A549 (cell line): ENCODE results near the gene HAUS1. TPM values are rescaled to one million over a fixed set of nuclear protein-coding genes. Genes with fewer than 3 reads are reported as not detected.
A peak's percentile ranks its signal among the peaks of the same experiment; 100 is the strongest.
"Not testable (repeated sequence)": the region's sequence is repeated elsewhere in the genome, so short reads cannot be mapped to it uniquely, and the experiment has no call there.

Source experiments
- ATAC-seq, 2 experiments: fragments of 200-7000 bp in 1 of 2; fragments of >200 bp in 1 of 2; cut with Nextera tagmentation in 1 of 2; cut with Tn5 transposase in 1 of 2; 3 replicates each; pipeline versions ENCODE4 v1.8.0 to v1.9.1; 2018 to 2020; ENCODE audit warnings: mild to moderate bottlenecking in 1 of 2, moderate library complexity in 1 of 2
- CTCF ChIA-PET: fragments of 300-600 bp; sonication (Branson Sonifier 250); formaldehyde crosslinking; extraction: SDS; loops from one replicate; lab custom pipeline; 2021; ENCODE audit warnings: antibody characterized with exemption, inconsistent platforms; lab: Yijun Ruan, JAX
- POLR2A ChIA-PET: fragments of 350-600 bp; formaldehyde crosslinking; extraction: SDS; loops from one replicate; lab custom pipeline; 2021; ENCODE audit warnings: antibody characterized with exemption, inconsistent platforms; lab: Yijun Ruan, JAX
- DNase-seq, 2 experiments: peaks; one replicate each; pipeline versions ENCODE4 v3.0.0 to v3.0.0-alpha.2; 2011 to 2016; ENCODE audit warnings: low read depth in 1 of 2, low spot score in 1 of 2
- FAIRE-seq: peaks from 2 replicates; lab custom pipeline; 2011; peaks lifted over from hg19 to GRCh38; lab: Jason Lieb, UNC
- H3K27ac ChIP-seq, 2 experiments: fragments of >200 bp; sonication (Bioruptor Twin); formaldehyde crosslinking; 3 replicates each; pipeline ENCODE4 v1.5.1; 2016 to 2017
- H3K4me1 ChIP-seq: fragments of >200 bp; sonication (Bioruptor Twin); formaldehyde crosslinking; 3 replicates; pipeline ENCODE4 v1.6.1; 2016
- H3K4me2 ChIP-seq: fragments of >200 bp; sonication (Bioruptor Twin); formaldehyde crosslinking; 3 replicates; pipeline ENCODE4 v1.6.1; 2016
- H3K4me3 ChIP-seq: fragments of >200 bp; sonication (Bioruptor Twin); formaldehyde crosslinking; 3 replicates; pipeline ENCODE4 v1.5.1; 2016
- H3K9me3 ChIP-seq: fragments of >200 bp; sonication (Bioruptor Twin); formaldehyde crosslinking; 3 replicates; pipeline ENCODE4 v1.6.1; 2016
- BHLHE40 ChIP-seq: IDR thresholded peaks from 2 replicates; pipeline ENCODE4 v1.6.1; 2012; ENCODE audit warnings: low read depth, low read length, inconsistent platforms
- CBX2 ChIP-seq: fragments of 200-600 bp; sonication (generic); IDR thresholded peaks from 2 replicates; pipeline ENCODE4 v1.6.1; 2016; ENCODE audit warnings: low read depth, mild to moderate bottlenecking, borderline replicate concordance
- CBX8 ChIP-seq: fragments of 200-600 bp; sonication (generic); IDR thresholded peaks from 2 replicates; pipeline ENCODE4 v1.6.1; 2016
- CHD2 ChIP-seq: fragments of 150-350 bp; IDR thresholded peaks from 2 replicates; pipeline ENCODE4 v1.6.1; 2014; ENCODE audit warnings: low read length; ENCODE audit not compliant: partially characterized antibody
- CTCF ChIP-seq: fragments of >200 bp; sonication (Bioruptor Twin); formaldehyde crosslinking; IDR thresholded peaks from 3 replicates; pipeline ENCODE4 v1.5.1; 2016
- GATA3 ChIP-seq: IDR thresholded peaks from 2 replicates; pipeline ENCODE4 v1.6.1; 2012; ENCODE audit warnings: borderline replicate concordance
- HDAC2 ChIP-seq: fragments of 200-600 bp; sonication (generic); IDR thresholded peaks from 2 replicates; pipeline ENCODE4 v1.6.1; 2016
- HEYL ChIP-seq: fragments of 250-450 bp; sonication (Bioruptor Pico); IDR thresholded peaks from 2 replicates; pipeline ENCODE4 v1.8.0; 2021; ENCODE audit warnings: mild to moderate bottlenecking, moderate library complexity
- HOXA7 ChIP-seq: fragments of 250-450 bp; sonication (Bioruptor Pico); IDR thresholded peaks from 2 replicates; pipeline ENCODE4 v1.5.0; 2020; ENCODE audit warnings: mild to moderate bottlenecking, moderate library complexity
- HOXB13 ChIP-seq: fragments of 250-450 bp; sonication (Bioruptor Pico); IDR thresholded peaks from 2 replicates; pipeline ENCODE4 v1.5.0; 2020; ENCODE audit warnings: low read depth, mild to moderate bottlenecking, moderate library complexity
- JUNB ChIP-seq: fragments of >200 bp; sonication (Bioruptor Twin); formaldehyde crosslinking; IDR thresholded peaks from 2 replicates; pipeline ENCODE4 v1.6.1; 2016
- KDM5A ChIP-seq: fragments of 200-600 bp; sonication (generic); IDR thresholded peaks from 2 replicates; pipeline ENCODE4 v1.6.1; 2016; ENCODE audit warnings: antibody characterized with exemption, mild to moderate bottlenecking
- MAFK ChIP-seq: fragments of 450-650 bp; IDR thresholded peaks from 2 replicates; pipeline ENCODE4 v1.6.1; 2014; ENCODE audit not compliant: partially characterized antibody
- MAZ ChIP-seq: fragments of 150-350 bp; IDR thresholded peaks from 2 replicates; pipeline ENCODE4 v1.6.1; 2014; ENCODE audit warnings: antibody characterized with exemption, low read depth, low read length, borderline replicate concordance
- MYC ChIP-seq: IDR thresholded peaks from 2 replicates; pipeline ENCODE4 v1.6.1; 2012; ENCODE audit warnings: mild to moderate bottlenecking, inconsistent platforms, low read length, improper control_type of control experiment, borderline replicate concordance
- POLR2AphosphoS2 ChIP-seq: conservative IDR thresholded peaks from 2 replicates; pipeline ENCODE4 v1.6.1; 2012; ENCODE audit warnings: low read length, improper control_type of control experiment, inconsistent platforms
- RAD21 ChIP-seq, 2 experiments: fragments of >200 bp in 1 of 2; sonication (Bioruptor Twin) in 1 of 2; formaldehyde crosslinking in 1 of 2; IDR thresholded peaks in 1 of 2; conservative IDR thresholded peaks in 1 of 2; 2 replicates in 1 of 2; 3 replicates in 1 of 2; pipeline ENCODE4 v1.6.1; 2012 to 2018; ENCODE audit warnings: inconsistent platforms in 1 of 2
- RFX5 ChIP-seq: fragments of 450-650 bp; IDR thresholded peaks from 2 replicates; pipeline ENCODE4 v1.7.1; 2014; ENCODE audit warnings: antibody characterized with exemption, mild to moderate bottlenecking, moderate library complexity
- SMC3 ChIP-seq: fragments of >200 bp; sonication (Bioruptor Twin); formaldehyde crosslinking; IDR thresholded peaks from 3 replicates; pipeline ENCODE4 v1.6.1; 2018; ENCODE audit warnings: inconsistent platforms
- WGBS: methylation state at CpG from one replicate; pipeline ENCODE4 v1.1.6; 2017; ENCODE audit errors: missing lambda C conversion rate; 5-methylcytosine and 5-hydroxymethylcytosine counted together
- polyA plus RNA-seq, 4 experiments: library from polyadenylated mRNA; depleted of rRNA in 3 of 4; stranded (reverse); fragments of >200 nt; fragmentation: RNase III in 1 of 4; extraction: RNeasy Plus Mini Kit Qiagen cat#74134 plus additional on column Dnase treatment in 1 of 4; gene quantifications; 2 replicates in 3 of 4; 3 replicates in 1 of 4; pipeline ENCODE4 v1.2.3, GENCODE V29; 2011 to 2017
- TF ChIP-seq, protein P1 (sequence below): IDR thresholded peaks from 2 replicates; pipeline ENCODE4 v1.6.1; 2012
- TF ChIP-seq, protein P2 (sequence below): fragments of 150-350 bp; IDR thresholded peaks from 2 replicates; pipeline ENCODE4 v1.6.1; 2014; ENCODE audit warnings: low read depth, mild to moderate bottlenecking, low read length

HAUS1 gene
- polyA plus RNA-seq, 2 of the 4 experiments (the other 2 are of a cell fraction), result 58.6 to 59.7 TPM

GRCh38 chr18:46073474-46074331, 30.5 kb upstream of the HAUS1 start:
- Histone ChIP-seq H3K4me2 (no peak overlapping the region), H3K4me3 (no peak overlapping the region), H3K27ac (no peak overlapping the region), H3K4me1 (0 out of 3 replicates have a peak, but pooled peaks cover 3% of the 10 kb centered on the region), H3K9me3 (no peaks in the 10 kb centered on the region)
- TF ChIP-seq CBX2 (no peak), RAD21 (conservative IDR thresholded peaks at IDR 0.05 in 1 of 2, IDR thresholded peaks at IDR 0.05 in 1 of 2) (peak; percentile 62 to 63), SMC3 (peak; percentile 47), CTCF (peak; percentile 58)
- TF ChIP-seq, protein P1, sequence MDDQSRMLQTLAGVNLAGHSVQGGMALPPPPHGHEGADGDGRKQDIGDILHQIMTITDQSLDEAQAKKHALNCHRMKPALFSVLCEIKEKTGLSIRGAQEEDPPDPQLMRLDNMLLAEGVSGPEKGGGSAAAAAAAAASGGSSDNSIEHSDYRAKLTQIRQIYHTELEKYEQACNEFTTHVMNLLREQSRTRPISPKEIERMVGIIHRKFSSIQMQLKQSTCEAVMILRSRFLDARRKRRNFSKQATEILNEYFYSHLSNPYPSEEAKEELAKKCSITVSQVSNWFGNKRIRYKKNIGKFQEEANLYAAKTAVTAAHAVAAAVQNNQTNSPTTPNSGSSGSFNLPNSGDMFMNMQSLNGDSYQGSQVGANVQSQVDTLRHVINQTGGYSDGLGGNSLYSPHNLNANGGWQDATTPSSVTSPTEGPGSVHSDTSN, result no peak
- ChIA-PET CTCF (interaction anchor here (0.6 to 2.1 kb wide), 23 partner anchors 10 to 724 kb away, joined by 3 to 10 read pairs (median 3); no protein-coding TSS in a partner anchor), POLR2A (interaction anchor here (1.0 kb wide), 1 partner anchor 61 kb away, joined by 3 read pairs; no protein-coding TSS in a partner anchor)
- FAIRE-seq (no peak), ATAC-seq (peak; percentile 55 to 81), DNase-seq (peak in 1 of 2 experiments; percentile 55)
- WGBS, result 31% methylated on average over 9 of the region's 9 CpGs

DNA sequence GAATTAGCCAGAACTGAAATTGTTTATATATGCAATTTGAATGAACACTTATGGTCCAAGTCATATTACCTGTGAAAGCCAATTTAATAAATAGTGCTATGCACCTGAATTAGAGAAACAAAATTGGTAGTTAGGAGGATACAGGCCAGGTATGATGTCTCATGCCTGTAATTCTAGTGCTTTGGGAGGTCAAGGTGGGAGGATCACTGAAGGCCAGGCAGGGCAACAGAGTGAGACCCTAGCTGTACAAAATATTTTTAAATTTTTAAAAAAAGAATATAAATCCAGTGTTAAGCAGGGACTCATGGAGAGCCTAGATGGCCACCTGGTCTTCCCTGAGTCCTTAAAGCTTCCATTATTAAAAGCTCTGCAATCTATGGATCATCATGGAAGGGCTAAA, 24.8 kb upstream of the HAUS1 start:
- DNase-seq, result no peak
- no peak for ATAC-seq
- no peak for FAIRE-seq
- no peaks in the 10 kb centered on the region for H3K4me1 ChIP-seq
- no peak for TF ChIP-seq HEYL (CRISPR knock-in tag)
- ChIA-PET CTCF (no interaction called here), POLR2A (no interaction called here)
- no peaks in the 10 kb centered on the region for H3K9me3 ChIP-seq
- no peak overlapping the region for H3K4me3 ChIP-seq
- no peak overlapping the region for H3K4me2 ChIP-seq
- H3K27ac ChIP-seq, result no peak overlapping the region

DNA sequence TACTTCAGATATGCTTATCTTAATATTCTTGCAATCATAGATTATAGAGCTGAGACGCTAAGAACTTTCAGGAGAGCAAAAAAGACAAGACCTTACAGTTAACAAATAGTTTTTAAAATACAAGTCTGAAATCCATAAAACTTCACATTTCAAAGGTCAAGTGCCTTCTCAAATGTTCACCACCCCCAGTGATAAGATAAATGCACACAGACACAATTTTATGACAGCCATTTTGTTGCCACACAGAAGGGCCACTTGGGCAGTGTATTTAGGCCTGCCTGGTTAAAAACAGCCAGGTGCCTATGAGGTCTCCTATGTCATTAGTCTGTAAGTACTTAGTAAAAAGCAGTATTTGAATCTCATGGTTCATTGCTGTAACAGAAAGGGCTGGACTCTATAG, 24.0 kb upstream of the HAUS1 start:
- TF ChIP-seq MAZ (no peak), MAFK (no peak), CHD2 (no peak), RFX5 (no peak), MYC (no peak), HOXB13 (CRISPR knock-in tag) (no peak), GATA3 (no peak), HOXA7 (CRISPR knock-in tag) (no peak)
- Histone ChIP-seq H3K4me1 (no peaks in the 10 kb centered on the region), H3K4me3 (no peak overlapping the region), H3K9me3 (no peaks in the 10 kb centered on the region), H3K27ac (no peak overlapping the region), H3K4me2 (no peak overlapping the region)
- no peak for DNase-seq
- WGBS, result 89% methylated on average over 1 of the region's 1 CpG
- no peak for FAIRE-seq
- ChIA-PET CTCF (interaction anchor here (0.7 kb wide), 1 partner anchor 36 kb away, joined by 3 read pairs; no protein-coding TSS in a partner anchor), POLR2A (no interaction called here)
- ATAC-seq, result no peak

GRCh38 chr18:46084431-46084830, 19.8 kb upstream of the HAUS1 start:
- Histone ChIP-seq H3K4me3 (no peak overlapping the region), H3K4me1 (no peaks in the 10 kb centered on the region), H3K9me3 (peaks cover 3% of the 10 kb centered on the region; the same call in 1 of the 3 replicates), H3K4me2 (no peak overlapping the region), H3K27ac (no peak overlapping the region)
- no peak for FAIRE-seq
- no peak for TF ChIP-seq BHLHE40
- TF ChIP-seq HDAC2, result no peak
- TF ChIP-seq JUNB, result no peak
- TF ChIP-seq, protein P2, sequence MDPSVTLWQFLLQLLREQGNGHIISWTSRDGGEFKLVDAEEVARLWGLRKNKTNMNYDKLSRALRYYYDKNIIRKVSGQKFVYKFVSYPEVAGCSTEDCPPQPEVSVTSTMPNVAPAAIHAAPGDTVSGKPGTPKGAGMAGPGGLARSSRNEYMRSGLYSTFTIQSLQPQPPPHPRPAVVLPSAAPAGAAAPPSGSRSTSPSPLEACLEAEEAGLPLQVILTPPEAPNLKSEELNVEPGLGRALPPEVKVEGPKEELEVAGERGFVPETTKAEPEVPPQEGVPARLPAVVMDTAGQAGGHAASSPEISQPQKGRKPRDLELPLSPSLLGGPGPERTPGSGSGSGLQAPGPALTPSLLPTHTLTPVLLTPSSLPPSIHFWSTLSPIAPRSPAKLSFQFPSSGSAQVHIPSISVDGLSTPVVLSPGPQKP, result no peak
- TF ChIP-seq CBX2, result no peak
- no peak for TF ChIP-seq KDM5A
- TF ChIP-seq POLR2AphosphoS2, result no peak
- no peak for TF ChIP-seq CBX8
- POLR2A ChIA-PET, result no interaction called here
- CTCF ChIA-PET, result interaction anchor here (1.7 kb wide), 1 partner anchor 11 kb away, joined by 6 read pairs; no protein-coding TSS in a partner anchor
- DNase-seq, result no peak
- 97% methylated on average over 2 of the region's 2 CpGs for WGBS
- no peak for ATAC-seq

GRCh38 chr18:46088501-46088900, 15.7 kb upstream of the HAUS1 start:
- peaks cover 11% of the 10 kb centered on the region; the same call in 1 of the 3 replicates for H3K9me3 ChIP-seq
- 95% methylated on average over 5 of the region's 8 CpGs for WGBS
- POLR2A ChIA-PET, DNase-seq, H3K4me3 ChIP-seq, H3K4me2 ChIP-seq, FAIRE-seq, ATAC-seq, H3K4me1 ChIP-seq, H3K27ac ChIP-seq: not testable (repeated sequence)
- CTCF ChIA-PET, result interaction anchor here (0.7 kb wide), 1 partner anchor 15 kb away, joined by 3 read pairs; no protein-coding TSS in a partner anchor
